Right ventricle myocardium inferior (tissue), 1 donor: Measurements from ENCODE around the gene SMC3. TPM values are rescaled to one million over a fixed set of nuclear protein-coding genes. Genes with fewer than 3 reads are reported as not detected.
"Not testable (repeated sequence)": the region's sequence is repeated elsewhere in the genome, so short reads cannot be mapped to it uniquely, and the experiment has no call there.

Source experiments
- ATAC-seq: fragments of 200-7000 bp; cut with Tn5 transposase; one replicate; pipeline ENCODE4 v1.9.1; 2020; ENCODE audit warnings: mild to moderate bottlenecking, moderate library complexity
- DNase-seq: peaks from one replicate; pipeline ENCODE4 v3.0.0; 2021; ENCODE audit errors: missing footprints
- intact Hi-C: fragments of 100-400 bp; cut with DNase I; formaldehyde crosslinking; loops from one replicate; pipeline ENCODE4 v1.11.0; 2022
- total RNA-seq: library from RNA; stranded (reverse); fragmentation: NEBNext Ultra II Directional; extraction: Animal tissue kit (Norgen Biotek cat#: 25700); gene quantifications from one replicate; pipeline ENCODE4 v1.2.1, GENCODE V29; 2021
- donor health status: DM: no; HTN: yes; CAD: no; lungs with severe emphysema.

The SMC3 gene
- total RNA-seq, 1 donor from 2014 or later, result 23.3 TPM

- ATAC-seq (peak; percentile 49), DNase-seq (peak; percentile 80)
- intact Hi-C loops, result no loop called here
These were observed 67.2 kb downstream of the SMC3 start for GRCh38 chr10:110634527-110635209.

- no peak for ATAC-seq
- DNase-seq, result no peak
- intact Hi-C loops, result no loop called here
These were observed 69.1 kb downstream of the SMC3 start for GRCh38 chr10:110636572-110636931.

GRCh38 chr10:110636932-110637557 lies 69.5 kb downstream of the SMC3 start:
- intact Hi-C loops, result no loop called here
- peak; percentile 80 for ATAC-seq
- no peak for DNase-seq

GRCh38 chr10:110637558-110638053 lies 70.1 kb downstream of the SMC3 start:
- intact Hi-C loops, result no loop called here
- ATAC-seq, result peak; percentile 15
- no peak for DNase-seq

- no peak for DNase-seq
- intact Hi-C loops, result no loop called here
- ATAC-seq, result no peak
These were observed 70.8 kb downstream of the SMC3 start for GRCh38 chr10:110638319-110638718.

- intact Hi-C loops, DNase-seq, ATAC-seq: not testable (repeated sequence)
These were observed 71.6 kb downstream of the SMC3 start for GRCh38 chr10:110639046-110639445.

GRCh38 chr10:110639858-110640257 lies 72.4 kb downstream of the SMC3 start:
- not testable (repeated sequence) for ATAC-seq
- intact Hi-C loops, result loop anchor here (5.0 to 10.0 kb wide), 2 partner anchors 137 to 245 kb away; no protein-coding TSS in a partner anchor

GRCh38 chr10:110641256-110641655 lies 73.8 kb downstream of the SMC3 start:
- DNase-seq (peak; percentile 76), ATAC-seq (peak; percentile 52)
- intact Hi-C loops, result loop anchor here (5.0 to 10.0 kb wide), 2 partner anchors 136 to 244 kb away; no protein-coding TSS in a partner anchor

More at GRCh38 chr10:110639858-110640257, 72.4 kb downstream of the SMC3 start:
- DNase-seq, result not testable (repeated sequence)

GRCh38 chr10:110642204-110643034 lies 74.9 kb downstream of the SMC3 start:
- DNase-seq (no peak), ATAC-seq (no peak)
- intact Hi-C loops, result loop anchor here (5.0 to 10.0 kb wide), 2 partner anchors 135 to 242 kb away; no protein-coding TSS in a partner anchor

GRCh38 chr10:110643035-110643652 lies 75.6 kb downstream of the SMC3 start:
- ATAC-seq, result no peak

GRCh38 chr10:110643653-110644597 lies 76.4 kb downstream of the SMC3 start, which contains the start of gene RBM20:
TSS of gene RBM20 (plus strand) at chr10:110644336. CDS start at chr10:110644455, 119 bp downstream.
- DNase-seq, result peak; percentile 79
- intact Hi-C loops, result loop anchor here (2.0 to 10.0 kb wide), 3 partner anchors 41 to 241 kb away; no protein-coding TSS in a partner anchor
- ATAC-seq, result peak; percentile 85

More at GRCh38 chr10:110643035-110643652, 75.6 kb downstream of the SMC3 start:
- intact Hi-C loops, result loop anchor here (5.0 to 10.0 kb wide), 2 partner anchors 134 to 242 kb away; no protein-coding TSS in a partner anchor
- no peak for DNase-seq

GRCh38 chr10:110644598-110645462 lies 77.3 kb downstream of the SMC3 start:
- intact Hi-C loops, result loop anchor here (2.0 to 10.0 kb wide), 3 partner anchors 40 to 240 kb away; no protein-coding TSS in a partner anchor
- no peak for ATAC-seq
- DNase-seq, result no peak

GRCh38 chr10:110646417-110647135 lies 79.1 kb downstream of the SMC3 start:
- no peak for DNase-seq
- intact Hi-C loops, result loop anchor here (10.0 kb wide), 1 partner anchor 238 kb away; no protein-coding TSS in a partner anchor
- ATAC-seq, result no peak

- ATAC-seq, result no peak
- intact Hi-C loops, result loop anchor here (10.0 kb wide), 1 partner anchor 238 kb away; no protein-coding TSS in a partner anchor
These were observed 79.6 kb downstream of the SMC3 start for GRCh38 chr10:110647136-110647430.

GRCh38 chr10:110648692-110649346 lies 81.3 kb downstream of the SMC3 start:
- ATAC-seq (no peak), DNase-seq (no peak)
- intact Hi-C loops, result loop anchor here (10.0 kb wide), 1 partner anchor 236 kb away; no protein-coding TSS in a partner anchor

More at GRCh38 chr10:110647136-110647430, 79.6 kb downstream of the SMC3 start:
- DNase-seq, result no peak
